ENCODE data around the gene FNDC3B.

The FNDC3B gene

DNA sequence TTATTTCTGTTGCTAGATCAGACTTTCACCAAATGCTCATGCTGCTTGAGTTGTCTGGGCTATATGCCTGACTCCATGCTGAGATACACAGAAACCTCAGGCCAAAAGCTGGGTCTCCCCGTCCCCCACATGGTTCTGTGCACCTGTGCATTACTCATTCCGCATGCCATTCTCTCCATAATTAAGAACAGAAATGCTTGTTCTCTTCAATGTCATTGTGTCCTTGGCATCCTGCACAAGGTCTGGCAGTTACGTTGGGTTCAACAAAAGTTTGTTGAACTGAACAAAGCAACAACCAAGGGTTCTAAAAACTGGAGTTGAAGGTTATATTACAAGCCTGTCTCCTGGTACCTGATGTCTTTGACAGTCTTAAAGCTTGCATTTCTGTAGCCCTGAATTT, 177.5 kb downstream of the FNDC3B start:
- no peak for DNase-seq (ENCODE audit: low read depth)

DNA sequence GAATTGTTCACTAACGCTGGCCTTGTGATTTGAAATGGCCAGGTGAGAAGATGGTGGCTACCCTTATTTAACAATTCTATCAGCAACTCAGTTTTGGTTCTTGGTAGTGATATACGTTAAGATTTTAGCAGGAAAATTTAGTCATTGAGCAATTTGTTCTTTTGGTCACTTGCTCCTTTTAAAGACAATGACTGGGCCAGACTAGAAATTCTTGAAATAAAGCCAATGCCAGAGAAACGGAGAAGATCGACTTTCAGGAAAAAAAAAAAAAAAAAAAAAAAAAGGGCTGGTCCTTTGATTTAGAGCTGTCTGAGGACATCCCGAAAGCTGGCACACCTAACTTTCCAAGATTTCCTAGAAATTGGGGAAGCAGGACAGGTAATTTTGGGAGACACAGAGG, 178.5 kb downstream of the FNDC3B start:
- no peak for DNase-seq (ENCODE audit: low read depth)

DNA sequence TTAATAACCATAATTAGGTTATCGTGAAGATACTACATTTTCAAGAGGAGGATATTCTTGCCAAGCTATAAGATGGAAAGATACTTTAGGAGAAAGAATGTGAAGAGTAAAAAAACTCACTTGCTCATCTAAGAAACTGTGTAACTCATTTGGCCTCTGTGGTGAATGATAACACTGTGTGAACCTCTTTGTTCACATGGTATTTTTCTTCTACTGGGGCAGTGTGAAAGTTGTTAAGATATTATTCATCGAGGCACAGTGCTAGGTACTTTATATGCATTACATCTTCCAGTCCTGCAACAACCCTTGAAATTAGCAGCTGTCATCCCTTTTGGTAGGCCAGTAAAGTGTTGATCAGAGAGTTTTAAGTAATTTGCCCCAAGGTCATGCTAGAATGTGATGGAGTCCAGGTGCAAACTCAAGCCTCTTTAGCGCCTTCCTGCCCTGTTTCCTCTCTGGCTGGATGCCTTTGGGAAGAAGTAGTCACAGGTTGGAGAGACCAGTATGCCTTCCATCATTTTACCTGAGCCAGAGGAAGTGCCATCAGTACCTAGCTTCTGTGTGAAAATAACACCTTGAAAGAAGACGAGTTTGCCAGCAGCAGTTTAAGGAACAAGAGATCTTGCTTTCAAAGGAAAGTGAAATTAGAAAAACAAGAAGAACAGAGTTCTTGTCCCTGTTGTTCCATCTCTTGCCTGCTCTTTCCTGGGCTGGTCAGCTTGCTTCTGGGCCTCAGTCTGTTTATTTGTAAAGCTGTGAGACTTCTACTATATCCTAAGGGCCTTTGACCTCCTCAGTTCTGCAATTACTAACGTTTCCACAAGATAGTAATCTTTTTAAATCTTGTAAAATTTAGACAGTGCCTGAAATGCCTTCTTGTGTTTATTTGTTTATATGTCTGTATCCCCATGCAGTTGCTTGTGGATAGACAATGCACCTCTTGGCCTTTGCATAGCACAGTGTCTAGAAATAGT, 179.3 kb downstream of the FNDC3B start:
- DNase-seq (ENCODE audit: low read depth), result no peak

DNA sequence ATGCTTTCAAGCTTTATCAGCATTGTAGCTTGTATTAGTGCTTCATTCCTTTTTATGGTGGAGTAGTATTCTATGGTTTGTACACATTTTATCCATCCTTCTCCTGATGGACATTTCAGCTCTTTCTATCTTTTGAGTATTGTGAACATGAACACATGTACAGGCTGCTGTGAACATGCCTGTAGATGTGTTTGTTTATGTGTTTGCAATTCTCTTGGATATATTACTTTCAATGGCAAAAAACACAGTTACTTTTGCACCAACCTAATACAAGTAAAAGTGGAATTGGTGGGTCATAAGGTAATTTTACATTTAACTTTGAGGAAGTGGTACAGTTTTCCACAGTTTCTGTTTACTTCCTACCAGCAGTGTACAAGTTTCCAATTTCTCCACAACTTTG, 180.4 kb downstream of the FNDC3B start:
- no peak for DNase-seq (ENCODE audit: low read depth)

DNA sequence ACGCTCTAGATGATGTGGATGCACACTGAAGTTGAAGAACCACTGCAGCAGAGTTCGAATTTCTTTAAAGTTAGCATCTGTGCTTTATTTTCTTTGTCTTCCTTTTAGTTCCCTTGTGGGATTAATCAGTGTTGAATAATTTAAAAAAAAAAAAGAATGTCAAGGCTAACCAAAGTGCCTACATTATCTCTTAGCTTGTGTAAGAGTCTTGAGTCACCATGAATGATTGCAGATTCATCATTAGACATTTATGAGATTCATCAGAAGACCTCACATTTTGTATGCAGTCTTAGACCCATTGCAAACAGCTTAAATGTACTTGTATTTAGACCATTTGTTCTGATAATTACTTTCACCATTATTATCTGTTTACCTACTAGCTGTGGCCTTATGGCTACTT, 182.2 kb downstream of the FNDC3B start:
- DNase-seq (ENCODE audit: low read depth), result no peak

DNA sequence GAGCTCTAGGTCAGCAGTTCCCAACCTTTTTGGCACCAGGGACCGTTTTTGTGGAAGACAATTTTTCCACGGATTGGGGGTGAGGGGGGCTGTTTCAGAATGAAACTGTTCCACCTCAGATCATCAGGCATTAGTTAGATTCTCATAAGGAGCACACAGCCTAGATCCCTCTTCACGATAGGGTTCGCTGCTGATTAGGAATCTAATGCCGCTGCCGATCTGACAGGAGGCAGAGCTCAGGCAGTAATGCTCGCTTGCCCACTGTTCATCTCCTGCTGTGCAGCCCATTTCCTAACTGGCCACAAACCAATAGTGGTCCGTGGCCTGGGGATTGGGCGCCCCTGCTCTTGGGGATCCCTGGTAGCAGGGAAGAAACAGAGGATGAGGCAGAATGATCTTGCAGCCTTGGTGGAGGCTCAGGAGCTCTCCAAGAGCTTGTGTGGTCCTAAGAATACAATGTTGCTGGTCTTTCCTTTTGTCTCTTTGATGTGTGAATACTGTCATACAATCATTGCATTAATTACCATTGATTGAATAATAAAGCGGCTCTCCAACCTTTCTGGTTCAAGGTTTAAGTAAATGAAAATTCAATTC, 183.2 kb downstream of the FNDC3B start:
- no peak for DNase-seq (ENCODE audit: low read depth)

DNA sequence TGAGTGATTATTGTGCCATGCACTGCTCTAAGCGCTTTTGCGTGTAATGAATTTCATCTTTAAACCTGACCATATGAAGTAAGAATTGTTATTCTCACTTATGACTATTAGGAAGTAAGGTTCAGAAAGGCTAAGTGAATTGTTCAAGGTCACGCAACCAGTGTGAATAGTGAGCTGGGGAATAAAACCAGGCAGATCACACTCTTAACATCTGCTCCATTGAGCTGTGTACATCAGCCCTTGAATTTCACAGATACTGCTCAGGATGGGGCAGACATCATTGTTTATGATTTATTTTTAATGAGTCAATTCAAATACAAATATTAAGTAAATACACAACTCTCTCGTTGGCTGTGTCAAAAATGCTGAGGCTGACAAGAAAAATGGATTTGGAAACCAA, 184.5 kb downstream of the FNDC3B start:
- no peak for DNase-seq (ENCODE audit: low read depth)

DNA sequence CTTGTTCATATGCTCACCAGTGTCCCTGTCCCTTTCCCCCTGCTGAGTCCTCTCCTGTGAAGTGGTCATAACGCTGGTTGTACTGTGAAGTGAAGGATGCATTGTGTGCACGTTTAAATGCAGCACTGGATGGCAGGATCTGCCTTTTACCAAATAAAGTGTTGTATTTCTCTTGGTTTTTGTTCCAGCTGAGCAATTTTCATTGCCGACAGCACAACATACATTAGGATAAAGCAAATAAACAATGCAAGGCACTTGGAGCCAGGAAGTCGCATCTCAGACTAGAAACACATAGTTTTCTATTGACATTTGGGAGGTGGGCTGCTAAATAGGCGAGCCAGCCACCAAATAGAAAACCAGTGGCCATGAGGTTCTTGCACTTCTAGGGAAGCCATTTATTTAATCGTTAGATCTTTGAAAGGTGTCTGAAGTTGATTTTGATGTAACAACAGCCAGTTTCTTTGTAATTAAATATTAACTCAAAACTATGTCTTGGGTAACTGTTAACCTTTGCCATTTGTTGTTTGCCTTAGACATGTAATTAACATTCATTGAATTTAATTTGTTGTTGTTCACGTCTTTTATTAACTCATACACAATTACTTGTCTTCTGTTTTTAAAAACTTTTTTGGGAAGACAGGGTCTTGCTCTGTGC, 185.3 kb downstream of the FNDC3B start:
- no peak for DNase-seq (ENCODE audit: low read depth)

DNA sequence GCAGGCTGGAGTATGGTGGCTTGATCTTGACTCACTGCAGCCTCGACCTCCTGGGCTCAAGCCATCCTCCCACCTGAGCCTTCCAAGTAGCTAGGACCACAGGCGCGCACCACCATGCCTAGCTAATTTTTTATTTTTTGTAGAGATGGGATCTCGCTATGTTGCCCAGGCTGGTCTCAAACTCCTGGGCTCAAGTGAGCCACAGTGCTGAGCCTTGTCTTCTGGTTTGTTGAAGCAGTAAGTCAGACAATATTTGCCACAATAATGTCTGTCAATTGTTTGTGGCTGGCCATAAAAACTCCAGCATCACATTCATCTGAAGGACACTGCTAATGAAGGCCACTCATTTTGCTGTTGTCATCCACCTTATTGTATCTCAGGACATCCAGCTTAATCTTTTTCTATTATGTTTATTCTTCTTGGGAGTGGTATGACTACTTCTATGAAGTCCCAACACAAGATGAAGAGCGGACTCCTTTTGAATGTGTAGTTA, 185.9 kb downstream of the FNDC3B start:
- DNase-seq (ENCODE audit: low read depth), result no peak

DNA sequence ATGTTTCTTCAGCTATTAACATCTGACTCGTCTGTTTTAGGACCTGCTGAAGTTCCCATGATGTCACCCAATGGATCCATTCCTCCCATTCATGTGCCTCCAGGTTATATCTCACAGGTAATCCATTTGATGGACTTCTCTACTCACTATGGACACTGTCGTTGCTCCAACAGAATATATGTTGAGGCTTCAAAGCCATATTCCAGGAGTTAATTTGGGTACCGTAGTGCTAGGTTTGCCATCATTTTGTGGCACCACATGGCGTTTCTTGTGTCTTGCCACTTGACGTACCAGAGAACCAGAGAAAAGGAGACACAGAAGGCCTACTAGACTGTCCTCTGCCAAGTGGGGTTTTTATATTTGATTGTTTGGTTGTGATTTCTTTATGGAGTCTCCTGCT, 187.5 kb downstream of the FNDC3B start:
- DNase-seq (ENCODE audit: low read depth), result no peak

DNA sequence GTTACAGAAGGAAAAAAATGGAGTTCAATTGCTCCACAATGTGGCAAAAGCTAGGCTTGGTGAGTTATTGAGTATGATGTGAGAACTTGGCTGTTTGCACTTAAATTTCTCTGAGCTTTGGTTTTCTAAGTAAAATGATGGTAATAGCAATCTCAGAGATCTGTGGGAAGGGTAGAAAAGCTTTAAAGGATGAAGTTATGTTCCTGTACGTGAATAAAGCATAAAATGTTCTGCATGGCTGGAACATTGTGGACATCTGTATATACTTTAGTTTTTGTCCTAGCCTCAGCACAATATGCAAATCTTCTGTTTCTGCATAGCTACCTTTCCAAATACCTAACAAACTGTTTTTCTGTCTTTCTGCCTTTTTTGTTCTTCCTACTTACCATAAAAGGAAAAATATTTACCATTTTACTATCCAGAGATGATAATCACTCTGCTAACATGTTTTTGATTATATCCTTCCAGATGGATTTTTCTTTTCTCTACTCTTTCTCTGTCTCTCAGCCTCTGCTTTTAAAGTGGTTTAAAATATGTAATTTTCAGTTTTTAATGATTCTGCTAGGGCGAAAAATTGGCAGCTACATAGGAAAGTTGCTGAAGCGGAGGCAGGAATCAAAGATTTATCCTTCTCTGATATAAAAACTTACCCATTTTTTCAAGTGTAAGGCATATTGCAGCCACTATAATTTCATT, 188.1 kb downstream of the FNDC3B start:
- DNase-seq (ENCODE audit: low read depth), result no peak

DNA sequence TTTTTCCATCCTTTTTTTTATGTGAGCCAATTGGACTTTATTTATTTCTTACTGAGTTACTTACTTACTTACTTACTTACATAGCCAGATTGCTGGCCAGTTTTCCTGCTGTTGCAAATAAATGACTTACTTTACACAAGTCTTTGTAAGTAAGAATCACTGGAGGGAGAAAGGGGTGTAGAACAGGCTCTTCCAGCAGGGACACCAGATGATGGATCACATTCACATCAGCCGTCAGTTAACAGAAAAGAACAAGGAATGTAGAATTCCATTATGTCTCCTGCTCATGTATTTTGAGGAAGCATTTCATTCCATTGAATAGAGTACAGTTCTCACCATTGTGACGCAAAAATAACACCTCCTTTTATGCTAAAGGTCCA, 188.6 kb downstream of the FNDC3B start:
- DNase-seq (ENCODE audit: low read depth), result no peak

DNA sequence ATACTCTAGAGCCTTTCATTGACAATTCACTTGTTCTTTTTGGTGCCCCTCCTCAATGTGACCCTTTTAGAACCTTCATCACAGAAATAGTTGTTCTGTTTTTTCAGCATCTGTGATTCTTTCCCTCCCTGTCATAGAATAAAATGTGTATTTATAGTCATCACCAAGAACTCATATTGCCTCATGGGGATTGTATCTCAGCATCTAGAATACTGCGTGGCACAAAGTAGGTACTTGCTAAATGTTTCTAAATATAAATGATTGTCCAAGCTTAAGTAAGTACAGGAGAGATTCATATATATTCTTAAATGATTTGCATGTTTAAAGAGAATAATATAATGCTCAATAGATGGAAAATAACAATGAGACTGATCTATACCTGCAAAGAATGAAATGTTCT, 190.1 kb downstream of the FNDC3B start:
- no peak for DNase-seq (ENCODE audit: low read depth)

DNA sequence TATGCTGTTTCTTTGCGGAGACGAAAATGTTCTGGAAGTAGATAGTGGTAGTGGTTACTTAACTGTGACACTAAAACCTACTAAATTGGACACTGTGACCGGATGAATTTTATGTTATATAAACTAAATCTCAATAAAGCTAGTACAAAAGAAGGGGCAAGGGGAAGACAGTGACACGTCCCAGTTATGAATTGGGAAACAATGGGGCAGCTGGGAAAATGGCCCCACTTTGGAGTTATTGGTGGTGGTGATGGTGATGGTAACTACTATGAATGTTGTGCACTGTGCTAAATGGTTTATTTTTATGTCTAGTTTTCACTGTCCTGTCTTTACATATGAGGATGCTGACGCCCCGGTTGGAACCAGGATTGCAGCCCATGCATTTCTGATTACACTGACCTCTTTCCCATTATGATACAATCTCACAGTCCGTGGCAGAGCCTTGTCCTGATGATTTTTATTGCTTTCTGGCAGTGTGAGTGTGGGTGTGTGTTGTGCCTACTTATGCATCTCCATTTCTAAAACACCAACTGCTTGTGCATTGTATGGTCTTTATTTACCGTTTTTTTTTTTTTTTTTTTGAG, 192.0 kb downstream of the FNDC3B start:
- DNase-seq (ENCODE audit: low read depth), result no peak

DNA sequence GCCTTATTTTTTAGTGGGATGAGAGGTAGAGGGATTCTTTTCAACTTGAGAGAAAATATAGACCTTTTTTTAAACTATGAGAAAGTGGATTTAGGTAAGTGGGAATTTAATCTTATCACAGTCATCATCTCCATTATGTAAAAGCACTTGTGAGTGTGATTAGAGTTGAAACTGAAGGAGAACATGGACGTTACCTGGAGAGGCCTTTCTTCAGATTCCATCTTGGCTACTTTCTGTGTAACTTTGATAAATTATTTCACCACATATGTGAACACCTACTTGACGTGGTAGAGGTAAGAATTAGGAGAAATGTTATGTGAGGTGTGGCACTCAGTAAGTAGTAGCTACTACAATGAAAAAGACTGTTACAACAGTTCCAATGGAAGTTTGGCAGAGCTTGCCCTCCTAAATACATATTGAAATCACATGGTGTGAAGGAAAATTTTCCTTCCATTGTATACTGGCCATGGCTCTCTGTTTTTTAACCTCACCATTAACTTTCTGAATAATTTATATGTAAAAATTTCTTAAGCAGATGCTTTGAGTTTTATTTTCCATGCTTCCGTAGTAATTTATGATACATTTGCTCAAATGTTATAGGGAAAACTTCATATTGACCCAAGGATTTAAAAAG, 193.3 kb downstream of the FNDC3B start:
- DNase-seq (ENCODE audit: low read depth), result no peak

DNA sequence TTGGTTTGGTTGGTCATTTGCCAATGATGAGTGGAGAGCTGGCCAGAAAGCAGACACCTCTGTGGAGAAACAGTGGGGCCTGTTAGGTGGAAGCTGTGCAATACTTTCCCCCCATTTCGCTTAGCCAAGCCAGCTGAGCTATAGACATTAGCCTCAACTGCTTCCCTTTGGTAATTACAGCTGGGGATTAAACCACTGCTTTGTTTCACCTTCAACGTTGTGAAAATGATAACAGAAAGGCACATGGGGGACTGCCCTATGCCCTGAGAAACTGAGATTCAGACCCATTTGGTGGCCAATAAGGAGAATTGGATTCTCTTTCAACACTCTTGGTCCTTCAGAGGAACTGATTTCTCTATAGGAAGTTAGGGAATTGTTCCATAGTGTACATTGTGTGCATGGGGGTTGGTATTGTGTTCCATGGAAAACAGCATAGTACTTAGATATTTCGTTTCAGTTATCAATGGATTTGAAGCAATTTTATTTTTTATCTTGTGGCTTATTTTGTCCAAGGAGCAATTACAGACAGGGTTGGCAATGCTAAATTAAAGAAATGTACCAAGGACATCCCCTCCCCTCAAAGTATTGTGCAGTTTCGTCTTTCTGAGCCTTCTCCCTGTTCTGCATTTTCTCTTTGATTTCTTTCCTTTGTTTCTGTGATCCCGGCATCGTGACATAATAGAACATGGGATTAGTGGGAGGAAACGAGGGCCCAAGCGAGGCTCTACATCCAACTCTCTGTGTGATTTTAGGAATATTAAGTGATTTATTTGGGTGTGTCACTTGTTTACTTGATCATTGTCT, 194.3 kb downstream of the FNDC3B start:
- DNase-seq (ENCODE audit: low read depth), result no peak

DNA sequence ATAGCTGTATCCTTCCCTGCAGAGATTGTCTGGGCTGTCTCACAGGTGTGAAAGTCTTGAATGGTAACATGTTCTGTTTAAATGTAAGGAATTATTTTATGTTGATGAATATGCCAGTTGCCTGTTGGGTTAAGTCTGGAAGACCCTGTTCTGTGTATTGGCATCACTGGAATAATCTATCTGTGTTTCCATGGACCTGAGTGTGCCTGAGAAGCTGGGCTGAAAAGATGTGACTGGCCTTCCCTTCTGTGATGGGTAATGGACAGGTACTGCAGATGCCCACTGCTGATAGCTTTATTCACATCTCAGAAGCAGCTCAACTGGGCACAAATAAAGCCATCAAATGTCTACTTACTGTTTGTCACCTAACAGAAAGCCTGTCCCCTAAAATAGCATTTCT, 196.3 kb downstream of the FNDC3B start:
- no peak for DNase-seq (ENCODE audit: low read depth)

DNA sequence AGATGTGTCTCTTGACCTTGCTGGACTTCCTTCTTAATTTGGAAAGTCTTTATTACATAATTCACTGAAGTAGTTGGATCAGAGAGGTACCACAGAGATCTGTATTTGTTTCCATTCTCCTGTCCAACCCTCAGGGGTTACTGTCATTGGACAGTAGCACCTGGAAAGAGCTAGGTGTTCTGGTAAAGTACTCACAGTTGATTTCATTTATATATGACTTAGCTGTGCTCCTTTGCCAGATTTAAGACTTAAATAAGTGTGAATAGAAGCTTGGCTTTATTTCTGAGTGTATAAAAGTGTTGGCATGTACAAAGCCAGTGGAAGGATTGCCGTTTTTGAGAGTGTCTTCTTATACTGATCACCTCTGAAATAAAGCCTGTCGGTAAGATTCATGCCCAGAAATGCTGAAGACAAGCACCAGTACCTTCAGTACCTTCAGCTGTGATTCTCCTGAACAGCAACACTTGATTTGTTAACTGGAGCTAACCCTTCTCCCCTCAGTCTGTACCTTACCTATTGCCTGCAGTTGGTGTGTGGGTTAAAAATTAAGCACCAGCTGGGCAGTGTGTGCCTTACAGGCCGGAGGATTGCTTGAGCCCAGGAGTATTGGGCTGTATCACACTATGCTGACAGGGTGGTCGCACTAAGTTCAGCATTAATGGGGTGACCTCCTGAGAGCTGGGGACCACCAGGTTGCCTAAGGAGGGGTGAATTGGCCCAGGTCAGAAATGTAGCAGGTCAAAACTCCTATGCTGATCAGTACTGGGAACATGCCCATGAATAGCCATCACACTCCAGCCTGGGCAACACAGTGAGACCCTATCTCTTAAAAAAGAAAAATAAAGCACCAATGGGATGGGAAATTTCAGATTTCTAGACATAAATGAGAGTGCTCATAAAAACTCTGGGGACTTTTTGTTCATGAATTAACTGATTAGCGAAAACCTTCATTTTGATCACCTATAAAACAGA, 197.7 kb downstream of the FNDC3B start:
- no peak for DNase-seq (ENCODE audit: low read depth)

DNA sequence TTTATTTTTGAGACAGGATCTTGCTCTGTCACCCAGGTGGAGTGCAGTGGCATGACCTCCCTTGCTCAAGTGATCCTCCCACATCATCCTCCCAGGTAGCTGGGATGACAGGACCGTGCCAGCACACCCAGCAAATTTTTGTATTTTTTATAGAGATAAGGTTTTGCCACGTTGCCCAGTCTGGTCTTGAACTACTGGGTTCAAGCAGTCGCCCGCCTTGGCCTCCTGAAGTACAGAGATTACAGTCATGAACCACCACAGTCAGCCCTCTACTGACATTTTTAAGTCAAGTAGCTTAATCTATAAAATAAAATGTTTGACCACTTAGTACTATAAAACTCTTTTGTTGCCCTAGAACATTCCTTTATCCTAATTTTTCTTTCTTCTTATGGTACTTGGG, 198.8 kb downstream of the FNDC3B start:
- DNase-seq (ENCODE audit: low read depth), result no peak

All from stimulated activated CD8-positive, alpha-beta memory T cell treated with anti-CD3 and anti-CD28 coated beads, Interleukin-15, amount 100 ng/mL, for 24 hours (primary cell).